Stimulated activated CD4-positive, alpha-beta T cell treated with anti-CD3 and anti-CD28 coated beads, Interleukin-1b, Interleukin-23, amount 100 ng/mL, for 4 hours (primary cell): ENCODE results near the gene ADAT3.

ENCODE experiments used
- DNase-seq, 2 donors: peaks; one replicate each; pipeline ENCODE4 v3.0.0-alpha.2; 2020; ENCODE audit warnings: low read depth in 2 of 2

ADAT3 gene

DNA sequence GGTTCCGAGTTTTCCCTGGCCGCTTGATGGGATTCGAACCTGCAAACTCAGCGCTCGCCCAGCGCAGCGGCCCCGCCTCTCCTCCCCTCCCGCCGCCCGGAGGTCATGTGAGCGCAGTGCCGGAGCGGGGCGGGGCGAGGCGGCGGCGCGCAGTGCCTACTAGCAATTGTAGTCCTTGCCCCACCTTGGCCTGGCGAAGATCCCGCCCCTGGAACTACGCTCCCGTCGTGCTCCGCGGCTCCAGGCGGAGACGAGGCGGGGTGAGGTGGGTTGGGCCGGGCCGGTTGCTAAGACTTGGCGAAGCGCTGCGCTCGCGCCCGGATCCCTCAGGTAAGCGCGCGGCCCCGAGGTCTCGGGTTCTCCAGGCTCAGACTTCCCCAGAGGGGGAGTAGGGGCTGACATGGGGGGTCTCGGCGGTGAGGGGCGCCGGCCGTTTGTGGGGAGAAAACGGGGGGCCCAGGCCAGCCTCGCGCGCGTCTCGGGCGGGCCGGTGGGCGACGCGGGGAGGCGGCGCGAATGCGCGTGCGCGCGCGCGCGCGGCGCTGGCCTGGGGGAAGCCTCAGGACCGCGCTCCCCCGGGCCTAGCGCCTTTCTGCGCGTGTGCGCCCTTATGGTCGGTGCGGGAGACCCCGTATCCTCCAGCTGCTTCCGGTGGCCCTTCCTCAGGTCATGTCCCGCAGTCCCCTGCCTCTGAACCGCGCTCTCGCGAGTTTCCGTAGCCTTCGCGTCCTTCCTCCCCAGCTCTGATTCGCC is at the start of gene ADAT3, which contains the start of gene SCAMP4:
TSS of gene ADAT3 (plus strand) at position 290 of the 753 bp plus-strand sequence. CDS start 6,649 bp downstream, outside the sequence.
TSS of gene SCAMP4 (plus strand) at position 290 of the 753 bp plus-strand sequence. CDS start 9,621 bp downstream, outside the sequence.
- peak; percentile 96 to 98 for DNase-seq

DNA sequence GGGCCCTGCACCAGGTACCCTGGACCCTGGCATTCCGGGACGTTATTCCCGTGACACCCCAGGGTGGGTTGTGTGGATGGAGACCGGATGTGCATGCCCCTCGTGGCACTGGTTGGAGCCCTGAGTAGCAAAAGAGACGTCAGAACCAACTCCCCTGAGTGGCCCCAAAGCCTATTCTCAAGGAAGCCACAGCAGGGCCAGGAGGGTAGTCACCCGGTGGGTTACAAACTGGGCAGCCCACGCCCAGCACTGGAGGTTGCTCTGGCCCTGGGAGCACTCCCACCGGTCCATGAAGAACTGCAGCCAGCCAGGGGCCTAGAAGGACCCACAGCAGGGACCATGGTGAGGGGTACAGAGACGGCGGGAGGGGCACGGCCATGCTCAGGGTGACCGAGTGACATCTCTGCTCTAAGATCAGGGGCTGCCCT is 49.4 kb upstream of the ADAT3 start:
- DNase-seq: no peak

DNA sequence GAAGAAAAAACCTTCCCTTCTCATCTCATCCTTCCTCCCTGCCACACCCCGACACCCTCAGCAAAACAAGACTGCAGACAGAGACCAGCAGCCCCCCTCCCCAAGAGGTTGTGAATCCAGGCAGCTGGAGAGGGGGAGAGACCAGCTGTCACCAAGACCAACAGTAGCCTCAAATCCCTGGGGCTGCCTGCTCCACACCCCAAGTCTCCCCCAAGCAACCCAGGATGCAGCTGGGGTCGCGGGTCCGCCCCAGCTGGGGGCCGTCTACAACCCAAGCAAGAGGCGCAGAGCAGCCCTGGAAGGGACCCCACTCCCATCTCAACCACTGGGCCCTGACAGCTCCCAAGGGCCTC is 48.9 kb upstream of the ADAT3 start:
- DNase-seq: no peak

DNA sequence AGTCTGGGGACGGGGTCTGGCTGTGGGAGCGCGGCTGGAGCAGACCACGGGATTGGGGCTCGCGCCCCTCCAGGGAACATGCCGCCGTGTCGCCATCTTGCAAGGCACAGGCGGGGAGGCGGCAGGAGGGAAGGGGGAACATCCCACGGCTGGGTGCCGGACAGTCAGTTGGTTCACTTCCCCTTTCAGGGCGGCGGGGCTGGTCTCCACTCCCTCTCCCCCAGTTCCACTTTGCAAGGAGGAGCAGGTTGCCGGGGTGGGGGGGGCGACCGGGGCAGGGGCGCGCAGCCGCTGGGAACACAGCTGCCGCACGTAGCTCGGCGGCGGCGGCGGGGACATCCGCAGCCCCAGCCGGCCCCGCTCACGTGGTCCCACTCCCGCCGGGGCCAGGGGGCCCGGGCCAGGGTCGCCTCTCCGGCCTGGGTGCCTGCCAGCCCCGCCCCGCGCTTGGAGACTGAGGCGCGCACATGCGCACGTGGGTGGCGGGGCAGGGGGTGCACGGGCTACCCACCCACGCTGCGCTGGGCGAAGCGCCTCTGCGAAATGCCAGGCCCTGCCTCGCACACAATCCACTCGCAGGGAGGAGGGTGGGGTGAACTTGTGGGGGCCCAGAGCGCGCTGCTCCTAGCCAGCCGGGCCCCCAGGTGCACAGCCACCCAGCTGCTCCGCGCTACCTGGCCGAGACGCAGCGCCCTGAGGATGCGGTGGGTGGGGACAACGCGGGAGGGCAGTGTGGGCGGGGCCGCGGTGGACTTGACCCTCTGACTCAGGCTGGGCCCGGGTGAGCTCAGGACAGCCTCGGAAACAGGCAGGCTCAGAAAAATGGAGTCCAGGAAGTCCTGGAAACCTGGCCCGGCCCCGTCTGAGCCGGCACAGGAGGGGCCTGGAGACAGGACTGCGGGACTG is 48.2 kb upstream of the ADAT3 start:
- peak; percentile 47 to 48 for DNase-seq

DNA sequence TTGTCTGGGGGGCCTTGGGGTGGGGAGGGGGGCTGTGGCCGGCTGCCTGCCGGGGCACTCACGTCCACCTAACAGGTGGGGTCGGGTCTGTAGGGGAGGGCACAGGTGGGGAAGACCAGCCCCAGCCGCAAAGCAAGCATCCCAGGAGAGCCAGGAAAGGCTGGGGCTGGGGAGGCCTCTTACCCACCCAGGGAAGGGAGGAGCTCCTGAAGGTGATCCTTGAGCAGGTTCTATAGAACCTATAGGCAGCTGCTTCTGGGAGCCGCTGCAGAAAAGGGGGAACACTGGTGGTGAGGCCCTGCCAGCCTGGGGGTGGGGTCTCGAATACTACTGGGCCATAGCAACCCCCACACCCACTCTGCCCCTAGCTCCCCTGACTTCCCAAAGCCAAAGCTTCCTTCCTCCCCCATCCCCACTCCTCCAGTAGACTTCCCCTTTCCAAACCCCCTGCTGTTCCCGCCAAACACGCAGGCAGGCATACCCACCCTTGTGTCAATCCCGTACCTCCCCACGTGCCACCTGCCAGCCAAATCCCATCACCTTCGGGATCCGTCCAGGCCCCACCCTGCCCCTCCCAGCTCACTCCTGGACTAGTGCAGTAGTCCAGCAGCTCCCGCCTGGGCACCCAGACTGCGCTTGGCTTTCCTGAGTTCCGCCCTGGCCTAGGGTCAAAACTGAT is 47.4 kb upstream of the ADAT3 start:
- DNase-seq: no peak

DNA sequence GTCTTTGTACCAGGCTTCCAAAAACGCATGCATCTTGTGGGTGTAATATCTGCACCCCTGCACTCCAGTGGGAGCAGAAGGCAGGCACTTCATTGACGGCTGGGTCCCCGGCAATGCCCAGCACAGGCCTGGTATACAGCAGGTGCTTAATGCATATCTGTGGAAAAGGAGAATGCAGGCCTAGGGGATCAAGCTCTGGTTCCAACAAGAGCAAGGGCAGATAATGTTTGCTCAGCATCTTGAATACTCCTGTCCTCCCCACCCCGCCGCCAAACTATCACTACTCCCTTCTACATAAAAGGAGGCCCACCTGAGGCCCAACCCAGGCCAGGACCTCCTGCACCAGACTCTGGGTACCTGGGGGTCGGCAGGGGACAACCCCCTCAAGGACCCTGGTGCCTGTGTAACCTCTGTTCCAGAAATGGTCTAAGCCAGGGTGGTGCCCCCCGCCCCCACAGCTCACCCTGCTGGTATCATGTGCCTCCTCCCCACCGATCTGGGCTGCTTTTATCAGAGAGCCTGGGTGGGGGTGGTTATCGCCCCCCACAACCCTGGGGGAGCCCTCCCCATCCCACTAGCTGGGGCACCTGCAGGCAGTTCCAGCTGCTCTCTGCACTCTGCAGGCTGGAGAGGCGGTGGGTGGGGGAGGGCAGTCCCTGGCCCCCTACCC is 46.7 kb upstream of the ADAT3 start:
- DNase-seq: no peak

DNA sequence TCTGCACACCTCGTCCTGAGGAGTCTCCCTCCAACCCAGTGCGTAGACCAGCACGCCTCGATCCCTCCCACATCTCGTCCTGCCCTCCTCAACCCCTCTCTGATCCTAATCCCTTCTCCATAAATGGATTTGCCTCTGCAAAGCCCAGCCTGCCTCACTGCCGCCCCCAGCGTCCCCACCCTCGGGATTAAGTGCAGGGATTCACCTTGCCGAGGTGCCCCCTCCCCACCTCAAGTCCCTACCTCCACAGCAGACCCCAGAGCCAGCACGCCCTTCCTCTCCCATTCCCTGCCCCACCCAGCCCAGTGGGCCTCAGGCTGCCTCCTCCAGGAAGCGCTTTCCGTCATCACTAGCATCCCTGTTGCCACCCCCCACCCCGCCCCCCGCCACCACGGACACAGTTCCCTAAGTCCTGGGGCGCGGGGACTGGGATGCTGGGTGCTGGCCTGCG is 45.8 kb upstream of the ADAT3 start:
- DNase-seq: no peak

DNA sequence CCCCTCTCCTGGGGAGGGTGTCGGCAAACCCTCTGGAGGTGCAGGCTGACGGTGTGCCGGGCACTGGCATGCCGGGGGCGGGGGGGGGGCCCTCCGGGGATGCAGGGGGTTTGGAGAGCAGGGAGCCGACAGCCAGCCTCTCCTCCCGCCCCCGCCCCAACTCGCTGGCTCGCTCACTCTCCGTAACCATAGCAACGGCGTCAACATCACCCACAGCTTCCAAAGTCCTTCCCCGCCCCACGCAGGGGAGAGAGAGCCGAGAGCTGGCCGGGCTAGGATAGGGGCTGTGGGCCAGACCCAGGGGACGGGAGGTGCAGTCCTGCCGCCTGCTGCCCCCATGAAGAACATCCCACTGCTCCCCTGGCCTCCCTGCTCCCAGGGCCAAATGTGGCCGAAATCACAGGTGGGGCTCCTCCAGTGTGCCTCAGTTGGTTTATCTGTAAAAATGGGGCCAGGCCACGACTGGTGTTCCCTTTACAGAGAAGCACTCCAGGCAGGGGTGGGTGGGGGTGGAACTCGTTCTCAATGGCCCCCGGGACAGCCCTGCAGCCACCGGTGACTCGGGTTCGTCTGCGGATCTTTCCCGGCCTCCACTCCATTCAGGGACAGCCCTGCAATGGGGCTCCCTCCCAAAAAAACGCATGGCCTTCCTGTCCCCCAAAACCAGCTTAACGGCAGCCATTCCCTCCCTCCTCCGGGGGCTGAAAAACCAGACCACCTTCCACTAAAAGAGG is 45.0 kb upstream of the ADAT3 start:
- peak in 1 of 2 donors; percentile 43 for DNase-seq

DNA sequence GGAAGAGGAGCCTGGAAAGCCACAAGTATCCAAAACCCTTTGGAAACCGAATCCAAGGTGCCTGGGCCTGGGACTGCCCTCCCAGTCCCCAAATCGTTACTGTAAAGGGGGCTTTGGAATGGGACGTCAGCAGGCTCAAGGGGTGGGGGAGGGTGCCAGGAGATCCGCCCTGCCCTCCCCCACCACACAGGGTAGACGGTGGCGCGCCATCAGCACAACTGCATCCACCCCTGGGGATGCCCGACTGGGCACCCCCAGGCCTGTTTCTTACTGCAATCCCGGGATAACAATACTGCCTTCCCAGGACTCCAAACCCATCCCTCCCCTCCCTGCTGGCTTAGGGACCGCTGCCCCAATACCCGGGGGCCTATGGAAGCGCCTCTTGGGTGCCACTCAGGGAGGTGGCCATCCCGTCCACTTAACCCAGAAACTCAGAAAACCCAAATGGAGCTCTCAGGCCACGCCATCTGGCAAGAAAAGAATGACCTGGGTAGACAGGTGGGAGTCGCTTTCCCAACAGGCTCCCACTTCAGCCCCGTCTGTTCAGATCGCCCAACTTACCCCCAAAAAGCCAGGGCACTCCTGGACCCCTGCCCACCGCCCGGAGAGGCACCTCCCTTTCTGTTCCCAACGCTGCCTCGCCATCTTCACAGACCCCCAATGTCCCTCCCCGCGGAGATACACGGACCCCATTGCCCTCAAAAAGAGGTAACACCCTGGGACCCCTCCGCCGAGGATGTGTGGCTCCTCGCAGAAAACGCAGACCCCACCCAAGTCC is 44.2 kb upstream of the ADAT3 start:
- no peak for DNase-seq

DNA sequence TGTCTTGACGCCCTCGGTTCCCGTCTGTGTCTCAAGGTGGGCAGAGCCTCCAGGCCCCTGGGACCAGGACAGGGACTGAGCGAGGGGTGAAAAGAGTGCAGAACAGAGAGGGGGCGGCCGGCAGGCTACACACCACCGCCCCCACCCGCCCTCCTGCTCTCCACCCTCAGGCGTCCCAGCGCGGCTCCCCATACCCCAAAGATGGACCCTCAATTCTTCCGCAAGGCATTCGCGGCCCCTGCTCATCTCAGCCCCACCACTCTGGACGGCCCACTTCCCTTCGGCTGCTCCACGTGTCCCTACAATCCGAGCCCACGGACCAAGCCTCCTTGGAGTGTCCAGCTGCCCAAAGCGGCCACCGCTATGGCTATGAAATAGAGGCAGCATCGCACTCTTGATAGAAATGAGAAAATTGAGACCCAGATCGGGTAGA is 43.6 kb upstream of the ADAT3 start:
- no peak for DNase-seq

DNA sequence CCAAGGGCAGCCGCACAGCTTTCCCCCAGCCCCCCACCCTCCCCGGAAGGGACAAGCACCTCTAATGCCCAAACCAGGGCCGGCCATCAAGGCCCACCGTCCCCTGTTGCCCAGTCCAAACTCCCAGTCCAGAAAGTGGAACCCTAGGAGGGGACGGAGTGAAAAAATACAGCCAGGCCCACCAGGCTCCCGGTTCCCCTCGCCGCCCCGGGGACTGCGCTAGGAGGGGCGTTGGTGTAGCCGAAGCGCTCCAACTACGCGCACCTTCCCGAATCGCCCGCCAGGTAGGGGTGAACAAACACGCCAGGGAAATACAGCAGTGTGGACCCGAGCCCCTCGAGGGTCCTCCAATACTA is 43.2 kb upstream of the ADAT3 start:
- no peak for DNase-seq

DNA sequence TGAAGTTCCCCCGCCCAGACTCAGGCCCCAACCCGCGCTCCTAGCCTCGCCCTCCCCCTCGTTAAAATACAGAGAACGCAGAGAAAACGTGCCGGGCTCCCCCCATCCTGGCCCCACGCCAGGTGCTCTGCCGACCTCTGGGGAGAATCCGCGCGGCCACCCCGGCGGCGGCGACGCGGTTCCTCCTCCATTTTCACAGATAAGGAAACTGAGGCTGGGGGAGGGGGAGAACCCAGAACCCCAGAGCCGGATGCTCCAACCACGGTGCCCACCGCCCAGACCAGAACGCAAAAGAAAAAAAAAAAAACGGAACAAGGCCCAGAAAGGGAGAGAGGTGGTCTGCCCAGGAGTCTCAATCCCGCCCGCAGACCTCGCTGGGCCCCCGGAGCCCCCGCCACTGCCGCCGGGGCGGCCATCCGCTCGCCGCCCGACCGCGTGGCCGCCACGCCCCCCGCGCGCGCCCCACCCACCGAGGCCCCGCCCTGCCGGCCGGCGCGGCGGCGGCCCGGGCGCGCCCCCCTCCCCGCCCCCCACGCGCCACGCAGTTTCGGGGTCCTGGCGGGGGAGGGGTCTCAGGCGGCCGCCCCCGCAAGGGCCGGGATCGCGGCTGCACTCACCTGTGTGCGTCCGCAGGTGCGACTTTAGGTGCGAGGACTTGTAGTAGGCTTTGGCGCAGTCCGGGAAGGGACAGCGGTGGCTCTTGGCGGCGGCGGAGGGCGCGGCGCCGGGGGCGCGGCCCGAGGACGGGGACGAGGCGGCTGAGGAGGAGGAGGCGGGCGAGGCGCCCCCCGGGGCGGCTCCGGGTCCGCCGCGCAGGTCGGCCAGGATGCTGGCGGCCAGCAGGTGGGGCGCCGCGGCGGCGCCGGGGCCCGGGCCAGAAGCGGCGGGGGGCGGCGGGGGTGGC is 42.5 kb upstream of the ADAT3 start:
- peak; percentile 42 to 66 for DNase-seq

DNA sequence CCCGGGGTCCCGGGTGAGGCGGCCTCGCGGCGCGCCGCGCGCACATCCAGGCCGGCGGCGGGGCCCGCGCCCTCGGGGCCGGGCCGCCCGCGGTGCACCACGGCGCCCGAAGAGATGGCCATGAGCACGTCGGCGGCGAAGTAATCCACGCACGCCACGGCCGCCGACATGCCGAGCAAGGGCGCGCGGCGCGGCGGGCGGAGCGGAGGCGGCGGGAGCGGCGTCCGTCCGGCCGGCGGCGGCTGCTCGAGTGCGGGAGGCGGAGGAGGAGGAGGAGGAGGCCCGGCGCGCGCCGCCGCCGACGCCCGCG is 41.9 kb upstream of the ADAT3 start, which contains the start of gene KLF16:
TSS of gene KLF16 (minus strand) at position 252 of the 310 bp plus-strand sequence. CDS start at position 170, 82 bp downstream.
- DNase-seq: no peak

DNA sequence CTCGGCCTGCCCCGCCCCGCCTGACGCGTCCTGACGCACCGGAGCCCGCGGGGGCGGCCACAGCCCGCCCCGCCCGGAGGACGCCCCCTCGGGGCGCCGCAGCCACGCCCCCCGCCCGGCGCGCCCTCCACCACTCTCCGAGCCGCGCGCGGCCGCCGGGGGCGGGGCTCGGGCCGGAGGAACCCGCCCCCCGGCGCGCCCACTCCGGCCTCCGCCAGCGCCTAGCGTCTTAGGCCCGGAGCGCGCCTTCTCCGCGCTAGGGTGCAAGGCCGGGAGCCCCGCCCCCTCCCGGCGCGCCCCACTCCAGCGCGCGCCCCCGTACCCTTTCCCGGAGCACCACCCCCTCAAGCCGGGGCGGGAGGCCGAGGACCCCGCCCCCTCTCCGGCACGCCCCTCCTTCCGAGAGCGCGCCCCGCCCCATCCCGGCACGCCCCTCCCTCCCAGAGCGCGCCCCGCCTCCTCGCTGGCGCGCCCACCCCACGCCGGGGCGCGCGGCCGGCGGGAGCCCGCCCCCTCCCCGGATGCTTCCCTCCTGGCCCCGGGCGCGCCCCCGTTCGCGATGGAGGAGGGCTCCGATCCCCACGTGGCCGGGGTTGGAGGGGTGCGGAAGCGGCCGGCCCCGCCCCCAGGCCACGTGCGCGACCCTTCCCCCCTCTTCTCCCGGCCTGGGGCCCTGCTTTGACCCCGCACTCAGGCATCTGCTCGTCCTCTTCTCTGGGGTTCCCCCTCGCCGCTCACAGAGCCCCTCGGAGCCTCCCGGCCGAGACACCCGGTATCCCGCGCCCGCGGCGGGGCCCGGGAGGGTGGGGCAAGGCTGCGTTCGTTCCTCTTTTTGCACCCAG is 41.3 kb upstream of the ADAT3 start:
- peak; percentile 88 to 94 for DNase-seq

DNA sequence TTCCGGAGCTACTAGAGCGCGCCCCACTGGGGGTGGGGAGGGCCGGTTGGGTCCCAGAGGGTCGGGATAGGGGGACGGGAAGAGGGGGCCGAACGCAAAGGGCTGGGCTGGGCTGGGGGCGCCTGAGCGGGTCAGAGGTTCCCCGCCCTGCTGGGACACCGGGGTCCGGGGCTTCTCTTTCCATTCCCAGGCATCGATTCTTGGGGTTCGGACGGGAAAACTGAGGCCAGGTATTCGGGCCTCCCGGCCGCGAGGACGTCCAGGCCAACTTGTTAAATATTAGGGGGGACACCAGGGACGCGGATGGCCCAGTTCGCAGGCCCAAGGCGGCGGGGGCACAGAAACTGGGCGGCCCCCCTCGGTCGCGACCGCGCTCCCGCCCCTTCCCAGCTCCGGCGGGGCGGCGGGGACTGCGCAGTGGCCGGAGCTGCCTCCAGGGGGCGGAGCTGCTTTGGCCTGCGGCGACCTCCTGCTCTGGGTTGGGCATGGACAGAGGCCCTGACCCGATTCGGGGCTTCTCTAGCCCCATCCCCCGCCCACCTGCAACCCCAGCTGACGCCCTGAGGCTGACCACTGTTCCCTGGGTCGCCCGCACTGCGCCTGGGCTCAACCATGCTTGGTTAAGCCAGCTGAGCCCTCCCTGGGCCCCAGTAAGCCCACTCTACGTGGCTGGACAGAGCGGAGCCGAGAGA is 40.6 kb upstream of the ADAT3 start:
- DNase-seq: peak; percentile 39 to 60

DNA sequence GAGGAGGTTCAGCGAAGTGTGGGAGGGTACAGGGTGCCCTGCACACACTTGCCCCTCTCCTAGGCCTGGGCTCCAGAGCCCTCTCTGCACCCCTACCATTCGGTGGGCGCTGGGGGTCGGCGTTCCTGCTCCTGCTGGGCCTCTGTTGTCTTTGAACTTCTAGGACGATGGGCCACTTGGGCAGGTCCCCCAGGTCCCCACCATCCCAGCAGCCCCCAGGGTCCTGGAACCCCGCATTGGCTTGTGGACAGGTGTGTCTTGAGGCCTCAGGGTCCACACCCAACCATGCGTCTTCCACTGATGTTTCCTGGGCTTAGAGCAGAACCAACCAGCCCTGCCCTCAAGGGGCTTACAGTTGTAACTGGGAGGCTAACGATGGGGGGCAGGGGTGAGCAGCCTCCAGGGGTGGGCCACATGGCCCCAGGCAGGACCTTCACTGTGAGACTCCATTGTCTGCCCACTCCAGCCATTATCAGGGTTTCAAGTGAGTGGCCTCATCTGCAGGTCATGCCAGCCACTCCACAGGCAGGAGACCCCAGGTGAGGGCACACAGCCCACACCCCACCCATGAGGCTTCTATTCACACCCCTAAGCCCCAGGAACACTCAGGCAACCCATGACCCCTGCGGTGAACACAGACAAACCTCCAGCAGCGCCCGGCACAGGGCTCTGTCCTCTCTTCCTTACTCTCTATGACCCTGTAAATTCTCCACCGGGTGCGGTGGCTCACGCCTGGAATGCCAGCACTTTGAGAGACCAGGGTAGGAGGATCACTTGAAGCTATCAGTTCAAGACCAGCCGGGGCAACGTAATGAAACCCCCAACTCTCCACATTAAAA is 39.8 kb upstream of the ADAT3 start:
- DNase-seq: no peak
